NCI-H69 (cell line): Measurements from ENCODE around the gene PPP1R12C.

ENCODE experiments used
- DNase-seq: peaks from one replicate; lab custom pipeline; 2025; lab: John Stamatoyannopoulos, UW

PPP1R12C gene

DNA sequence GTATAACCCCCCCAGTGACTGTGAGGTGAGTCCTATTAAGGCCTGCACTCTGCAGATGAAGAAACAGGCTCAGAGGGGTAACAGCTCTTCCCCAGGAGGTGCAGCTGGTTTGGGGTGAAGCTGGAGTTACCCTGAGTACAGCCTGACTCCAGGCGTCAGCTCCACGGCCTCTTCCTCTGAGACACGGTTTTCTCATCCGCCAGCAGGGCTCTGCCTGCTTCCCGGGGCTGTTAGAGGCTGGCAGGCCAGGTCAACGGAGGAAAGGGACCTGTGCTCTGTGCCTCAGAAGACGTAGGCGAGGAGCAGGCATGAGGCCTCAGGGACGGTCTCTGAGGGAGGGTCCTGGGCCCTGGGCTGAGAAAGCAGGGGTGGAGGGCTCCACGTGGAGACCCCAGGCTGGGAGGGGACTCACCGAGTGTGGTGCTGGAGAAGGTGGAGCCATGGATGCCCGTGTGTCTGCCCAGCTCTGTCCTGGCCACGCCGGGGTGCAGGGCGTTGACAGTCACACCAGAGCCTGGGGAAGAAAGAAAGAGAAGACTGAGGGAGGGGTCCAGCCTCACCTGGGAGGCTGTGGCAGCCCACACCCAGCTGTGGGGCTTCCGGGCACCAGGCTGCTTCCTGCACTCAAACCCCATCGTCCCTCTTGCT is 70.3 kb downstream of the PPP1R12C start:
- DNase-seq, result no peak

DNA sequence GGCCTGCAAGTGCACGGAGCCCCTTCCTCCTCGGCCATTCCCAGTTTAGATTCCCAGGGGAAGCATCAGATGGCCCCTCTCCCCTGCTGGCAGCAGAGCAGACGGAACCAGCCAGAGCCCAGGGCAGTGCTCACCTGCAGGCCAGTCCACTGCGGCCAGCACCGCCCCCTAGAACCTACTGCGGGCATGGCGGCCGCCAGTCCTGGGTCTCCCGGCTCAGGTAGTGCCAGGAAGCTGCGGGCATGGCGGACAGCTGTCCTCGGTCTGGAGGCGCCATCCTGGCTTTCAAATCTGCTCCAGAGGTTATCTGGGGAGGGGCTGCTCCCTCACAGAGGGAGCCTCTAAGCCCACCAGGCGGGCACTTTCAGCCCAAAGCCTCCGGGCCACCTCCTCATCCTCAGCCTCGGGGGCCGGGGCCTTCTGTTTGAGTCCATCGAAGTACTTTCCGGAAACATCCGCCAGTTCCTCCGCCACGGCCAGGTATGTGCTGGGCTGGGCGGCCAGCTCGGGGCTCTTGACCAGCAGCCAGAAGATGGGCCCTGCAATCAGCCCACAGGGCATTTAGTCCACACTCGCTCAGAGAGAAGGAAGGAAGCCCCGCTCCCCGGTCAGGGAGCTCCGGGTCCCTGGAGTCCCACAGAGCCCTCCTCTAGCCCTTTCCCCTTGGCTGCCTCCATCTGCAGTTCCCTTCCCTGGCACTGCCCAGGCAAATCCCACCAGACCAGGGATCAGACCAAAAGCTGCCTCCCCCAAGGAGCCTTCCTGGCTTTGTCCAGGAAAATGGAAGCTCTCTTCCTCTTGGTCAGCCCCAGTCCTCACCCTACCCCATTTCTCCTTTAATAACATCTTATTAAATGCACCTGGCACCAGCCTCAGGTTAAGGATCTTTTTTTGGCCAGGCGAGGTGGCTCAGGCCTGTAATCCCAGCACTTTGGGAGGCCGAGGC is 72.4 kb downstream of the PPP1R12C start:
- no peak for DNase-seq

DNA sequence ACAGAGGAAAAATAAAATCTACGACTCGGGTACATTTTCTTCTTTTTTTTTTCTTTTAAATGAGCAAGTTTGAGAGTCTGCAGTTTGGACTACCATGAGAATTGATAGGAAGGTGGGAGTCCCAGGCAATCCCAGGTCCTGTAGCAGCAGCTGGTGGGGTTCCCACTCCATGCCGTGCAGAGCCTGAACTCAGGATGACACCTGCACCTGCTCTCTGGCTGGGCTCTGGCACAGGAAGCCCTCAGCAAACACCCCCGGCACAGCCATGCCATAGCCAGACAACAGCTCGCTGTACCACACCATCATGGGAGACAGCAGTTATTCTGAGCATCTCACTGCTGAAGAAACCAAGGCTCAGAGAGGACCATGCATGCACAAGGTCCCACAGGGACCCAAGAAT is 73.2 kb downstream of the PPP1R12C start:
- DNase-seq, result no peak

DNA sequence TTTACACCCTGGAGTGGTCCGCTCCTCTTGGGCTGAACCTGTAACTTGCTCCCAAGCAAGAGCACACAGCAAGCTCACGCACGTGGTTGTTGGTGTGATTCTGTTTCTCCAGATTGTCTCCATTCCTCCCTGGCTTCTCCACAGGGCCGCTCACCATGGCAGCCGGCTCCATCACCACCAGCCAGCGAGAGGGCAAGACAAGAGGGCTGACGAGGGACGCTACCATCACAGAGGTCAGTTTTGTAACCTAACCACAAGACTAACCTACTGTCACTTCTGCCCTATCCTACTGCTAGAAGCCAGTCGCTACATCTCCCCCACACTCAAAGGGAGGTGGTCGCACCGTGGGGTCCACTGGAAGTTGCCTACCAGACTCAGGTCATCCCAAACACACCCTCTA is 74.7 kb downstream of the PPP1R12C start:
- DNase-seq, result no peak

DNA sequence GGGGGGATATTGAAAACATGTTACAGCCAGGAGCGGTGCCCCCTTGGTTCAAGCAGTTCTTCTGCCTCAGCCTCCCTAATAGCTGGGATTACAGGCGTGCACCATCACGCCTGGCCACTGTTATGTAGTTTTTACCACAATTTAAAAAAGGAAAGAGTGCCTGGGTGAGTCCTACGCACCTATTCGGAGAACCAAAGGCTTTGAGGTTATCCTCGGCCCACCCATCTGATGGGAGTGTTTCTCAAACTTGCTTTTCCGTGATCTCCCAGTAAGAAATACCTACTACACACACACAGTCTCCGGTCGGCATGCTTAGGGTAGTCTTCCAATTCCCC is 75.1 kb downstream of the PPP1R12C start:
- no peak for DNase-seq

DNA sequence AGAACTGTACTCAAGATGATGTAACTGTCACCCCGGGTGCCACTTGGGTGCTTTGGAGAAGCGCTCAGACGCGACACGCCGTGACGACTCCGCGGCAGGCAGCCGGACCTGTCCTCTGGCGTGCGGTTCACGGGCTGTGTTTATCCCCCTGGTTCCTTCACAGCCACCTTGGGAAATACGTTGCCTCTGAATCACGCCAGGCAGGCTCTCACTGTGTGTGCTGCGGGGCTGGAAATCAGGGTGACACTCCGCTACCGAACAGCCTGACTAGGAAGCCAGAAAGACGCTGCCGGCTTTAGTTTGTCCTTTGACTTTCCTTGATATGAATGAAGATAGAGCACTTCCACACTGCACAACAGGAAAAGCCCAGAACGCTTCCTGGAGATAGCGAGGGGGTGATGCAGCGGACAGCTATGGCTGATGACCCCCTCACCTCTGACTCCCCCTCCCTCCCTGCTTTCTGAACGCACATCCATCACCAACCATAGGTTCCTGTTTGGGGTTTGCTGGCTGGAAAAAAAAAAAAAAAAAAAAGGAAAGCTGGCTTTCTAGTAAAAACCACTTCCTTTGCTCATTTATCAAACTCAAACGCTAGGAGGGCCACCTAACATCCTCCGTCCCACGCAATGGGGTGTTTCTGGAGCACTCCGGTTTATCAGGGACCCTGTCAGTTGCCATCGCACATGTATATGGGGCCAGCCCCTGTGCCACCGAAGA is 75.7 kb downstream of the PPP1R12C start:
- no peak for DNase-seq

DNA sequence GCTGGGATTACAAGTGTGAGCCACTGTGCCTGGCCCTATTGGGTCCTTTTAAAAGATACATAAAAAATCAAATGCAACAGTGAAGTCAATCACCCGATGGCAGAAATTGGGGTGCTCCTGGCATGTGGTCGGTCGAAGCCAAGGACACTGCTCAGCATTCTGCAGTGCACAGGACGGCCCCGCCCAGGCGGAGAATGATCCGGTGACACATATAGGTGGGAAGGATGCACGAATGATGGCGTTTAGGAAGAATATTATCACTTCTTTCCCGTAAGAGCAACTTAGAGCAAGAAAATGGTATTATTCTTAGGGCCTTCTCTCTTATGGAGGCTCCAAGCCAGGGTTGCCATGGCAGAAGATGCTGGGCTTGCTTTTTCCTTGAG is 76.2 kb downstream of the PPP1R12C start:
- DNase-seq, result no peak
